ENCODE measurements around the gene KIF3B. TPM values are rescaled to one million over a fixed set of nuclear protein-coding genes. Genes with fewer than 3 reads are reported as not detected.

KIF3B gene
- total RNA-seq, 1 donor = 39.4 TPM

- Histone ChIP-seq H2AFZ (ENCODE audit: low read length) (no peak overlapping the region), H4K20me1 (ENCODE audit: insufficient read depth, low read length) (no peaks in the 10 kb centered on the region), H3K27ac (ENCODE audit: low read depth, low read length) (no peak overlapping the region), H3K9me3 (ENCODE audit: low read depth, low read length) (no peaks in the 10 kb centered on the region), H3K4me1 (ENCODE audit: insufficient read depth, low read length) (no peaks in the 10 kb centered on the region), H3K36me3 (ENCODE audit: insufficient read depth, low read length) (peaks cover 61% of the 10 kb centered on the region), H3K79me2 (ENCODE audit: insufficient read depth, low read length) (no peaks in the 10 kb centered on the region), H3K27me3 (ENCODE audit: insufficient read depth, low read length) (no peaks in the 10 kb centered on the region), H3K4me3 (ENCODE audit: insufficient read depth, low read length) (no peak overlapping the region), H3K4me2 (ENCODE audit: insufficient read depth, low read length) (no peak overlapping the region)
- TF ChIP-seq CTCF (IDR thresholded peaks at IDR 0.05; ENCODE audit: extremely low read depth, low read depth, low read length) = no peak
- no peak for DNase-seq (ENCODE audit: insufficient read length, low spot score, missing footprints)
Measured at GRCh38 chr20:32230707-32231106, 46.7 kb upstream of the KIF3B start.

- Histone ChIP-seq H4K20me1 (ENCODE audit: insufficient read depth, low read length) (no peaks in the 10 kb centered on the region), H2AFZ (ENCODE audit: low read length) (no peak overlapping the region), H3K36me3 (ENCODE audit: insufficient read depth, low read length) (peaks cover 64% of the 10 kb centered on the region), H3K4me2 (ENCODE audit: insufficient read depth, low read length) (no peak overlapping the region), H3K4me1 (ENCODE audit: insufficient read depth, low read length) (no peaks in the 10 kb centered on the region), H3K79me2 (ENCODE audit: insufficient read depth, low read length) (no peaks in the 10 kb centered on the region), H3K27me3 (ENCODE audit: insufficient read depth, low read length) (no peaks in the 10 kb centered on the region), H3K9me3 (ENCODE audit: low read depth, low read length) (no peaks in the 10 kb centered on the region), H3K4me3 (ENCODE audit: insufficient read depth, low read length) (no peak overlapping the region), H3K27ac (ENCODE audit: low read depth, low read length) (no peak overlapping the region)
- TF ChIP-seq CTCF (IDR thresholded peaks at IDR 0.05; ENCODE audit: extremely low read depth, low read depth, low read length) = no peak
- no peak for DNase-seq (ENCODE audit: insufficient read length, low spot score, missing footprints)
Measured at GRCh38 chr20:32231245-32231644, 46.2 kb upstream of the KIF3B start.

GRCh38 chr20:32231847-32232246 is 45.6 kb upstream of the KIF3B start:
- Histone ChIP-seq H3K36me3 (ENCODE audit: insufficient read depth, low read length) (peaks cover 64% of the 10 kb centered on the region), H3K9me3 (ENCODE audit: low read depth, low read length) (no peaks in the 10 kb centered on the region), H3K79me2 (ENCODE audit: insufficient read depth, low read length) (no peaks in the 10 kb centered on the region), H3K4me3 (ENCODE audit: insufficient read depth, low read length) (no peak overlapping the region), H3K4me2 (ENCODE audit: insufficient read depth, low read length) (no peak overlapping the region), H3K27ac (ENCODE audit: low read depth, low read length) (no peak overlapping the region), H3K27me3 (ENCODE audit: insufficient read depth, low read length) (no peaks in the 10 kb centered on the region), H3K4me1 (ENCODE audit: insufficient read depth, low read length) (no peaks in the 10 kb centered on the region), H4K20me1 (ENCODE audit: insufficient read depth, low read length) (no peaks in the 10 kb centered on the region), H2AFZ (ENCODE audit: low read length) (no peak overlapping the region)
- no peak for TF ChIP-seq CTCF (IDR thresholded peaks at IDR 0.05; ENCODE audit: extremely low read depth, low read depth, low read length)
- DNase-seq (ENCODE audit: insufficient read length, low spot score, missing footprints) = peak; percentile 38

- H4K20me1 ChIP-seq (ENCODE audit: insufficient read depth, low read length) = no peaks in the 10 kb centered on the region
- no peaks in the 10 kb centered on the region for H3K79me2 ChIP-seq (ENCODE audit: insufficient read depth, low read length)
- H3K9me3 ChIP-seq (ENCODE audit: low read depth, low read length) = no peaks in the 10 kb centered on the region
- no peak overlapping the region for H3K27ac ChIP-seq (ENCODE audit: low read depth, low read length)
- H3K4me3 ChIP-seq (ENCODE audit: insufficient read depth, low read length) = no peak overlapping the region
- no peak overlapping the region for H2AFZ ChIP-seq (ENCODE audit: low read length)
- peaks cover 64% of the 10 kb centered on the region for H3K36me3 ChIP-seq (ENCODE audit: insufficient read depth, low read length)
- H3K27me3 ChIP-seq (ENCODE audit: insufficient read depth, low read length) = no peaks in the 10 kb centered on the region
- H3K4me1 ChIP-seq (ENCODE audit: insufficient read depth, low read length) = no peaks in the 10 kb centered on the region
- no peak for TF ChIP-seq CTCF (IDR thresholded peaks at IDR 0.05; ENCODE audit: extremely low read depth, low read depth, low read length)
- no peak overlapping the region for H3K4me2 ChIP-seq (ENCODE audit: insufficient read depth, low read length)
- peak; percentile 29 for DNase-seq (ENCODE audit: insufficient read length, low spot score, missing footprints)
Measured at GRCh38 chr20:32232326-32232886, 45.0 kb upstream of the KIF3B start.
